Natural killer cell (primary cell): ENCODE measurements around the gene VAV3. TPM values are rescaled to one million over a fixed set of nuclear protein-coding genes. Genes with fewer than 3 reads are reported as not detected.

Source experiments
- ATAC-seq, 3 donors: fragments of 150-1000 bp in 2 of 3; fragments of 200-7000 bp in 1 of 3; cut with Tn5 transposase; 1 replicate in 1 of 3; 2 replicates in 2 of 3; pipeline ENCODE4 v1.10.0; 2021; ENCODE audit warnings: mild to moderate bottlenecking in 2 of 3, moderate library complexity in 2 of 3
- DNase-seq, 2 donors: peaks; one replicate each; pipeline versions ENCODE4 v3.0.0 to v3.0.0-alpha.2; 2013 to 2021; ENCODE audit warnings: mixed read lengths in 1 of 2
- H3K27ac ChIP-seq: one replicate; pipeline ENCODE4 v1.5.1; 2013; ENCODE audit warnings: mild to moderate bottlenecking, low read length
- H3K27me3 ChIP-seq: one replicate; pipeline ENCODE4 v1.6.1; 2013; ENCODE audit warnings: low read length; ENCODE audit not compliant: control insufficient read depth, insufficient read depth
- H3K36me3 ChIP-seq: one replicate; pipeline ENCODE4 v1.6.1; 2013; ENCODE audit warnings: low read length; ENCODE audit not compliant: control insufficient read depth, insufficient read depth
- H3K4me1 ChIP-seq: one replicate; pipeline ENCODE4 v1.6.1; 2013; ENCODE audit warnings: low read length; ENCODE audit not compliant: control insufficient read depth, insufficient read depth
- H3K4me3 ChIP-seq: one replicate; pipeline ENCODE4 v1.5.1; 2013; ENCODE audit warnings: low read length
- H3K9me3 ChIP-seq: one replicate; pipeline ENCODE4 v1.6.1; 2013; ENCODE audit warnings: low read length; ENCODE audit not compliant: control insufficient read depth, insufficient read depth
- H3K27ac Mint-ChIP-seq, 2 donors: one replicate each; pipeline ENCODE4 v1.8.0; 2022; ENCODE audit warnings: mild to moderate bottlenecking in 2 of 2, mixed read lengths in 2 of 2, moderate library complexity in 1 of 2
- H3K27me3 Mint-ChIP-seq, 2 donors: one replicate each; pipeline ENCODE4 v1.8.0; 2022; ENCODE audit warnings: low read depth in 2 of 2, mixed read lengths in 2 of 2
- H3K36me3 Mint-ChIP-seq: one replicate; pipeline ENCODE4 v1.8.0; 2022; ENCODE audit warnings: mixed read lengths
- H3K4me1 Mint-ChIP-seq, 2 donors: one replicate each; pipeline ENCODE4 v1.8.0; 2022; ENCODE audit warnings: mixed read lengths in 2 of 2
- H3K4me3 Mint-ChIP-seq: one replicate; pipeline ENCODE4 v1.8.0; 2022; ENCODE audit warnings: mild to moderate bottlenecking, moderate library complexity, mixed read lengths
- H3K9me3 Mint-ChIP-seq, 2 donors: one replicate each; pipeline ENCODE4 v1.8.0; 2022; ENCODE audit warnings: mixed read lengths in 2 of 2
- CTCF ChIP-seq: fragments of 200-600 bp; IDR thresholded peaks from one replicate; pipeline ENCODE4 v1.8.0; 2022; ENCODE audit warnings: antibody characterized with exemption
- WGBS: methylation state at CpG from one replicate; pipeline ENCODE4 v1.1.7; 2013; ENCODE audit warnings: missing lambda C conversion rate; ENCODE audit not compliant: insufficient coverage; 5-methylcytosine and 5-hydroxymethylcytosine counted together
- intact Hi-C: fragments of 100-400 bp; cut with micrococcal nuclease; formaldehyde crosslinking; loops from one replicate; pipeline ENCODE4 v1.14.2; 2022
- total RNA-seq, 4 donors: library from RNA; stranded (reverse); fragments of 120-200 nt in 1 of 4; gene quantifications; one replicate each; pipeline versions ENCODE4 v1.2.3 to v1.2.4, GENCODE V29; 2013 to 2022

VAV3 gene
- total RNA-seq, 3 donors from 2014 or later (not counting 1 experiment from before 2014, with no cell fraction given): 95.8 to 101 (median 96.6) TPM

- H3K9me3 Mint-ChIP-seq: peaks cover 0 to 2% of the 10 kb centered on the region in 2 donors
- no CpG with 5 or more reads among the region's 1 CpG for WGBS
- Histone ChIP-seq H3K27me3 (no peaks in the 10 kb centered on the region), H3K9me3 (peaks cover 3% of the 10 kb centered on the region), H3K27ac (peak overlapping the region; percentile 34), H3K4me3 (no peak overlapping the region), H3K4me1 (no peaks in the 10 kb centered on the region), H3K36me3 (no peaks in the 10 kb centered on the region)
- H3K4me3 Mint-ChIP-seq: no peak overlapping the region
- H3K27ac Mint-ChIP-seq: peak overlapping the region in 1 of 2 donors; percentile 76
- DNase-seq (no peak), ATAC-seq (no peak)
- H3K36me3 Mint-ChIP-seq: no peaks in the 10 kb centered on the region
- TF ChIP-seq CTCF: no peak
- peaks cover 72 to 75% of the 10 kb centered on the region in 2 donors for H3K4me1 Mint-ChIP-seq
- intact Hi-C loops: no loop called here
- H3K27me3 Mint-ChIP-seq: no peaks in the 10 kb centered on the region
Measured at GRCh38 chr1:107920561-107920960, 44.4 kb downstream of the VAV3 start.

- ATAC-seq: peak; percentile 58 to 73 (median 62)
- Mint-ChIP-seq H3K27me3 (no peaks in the 10 kb centered on the region), H3K27ac (peak overlapping the region; percentile 76 to 79), H3K4me1 (peaks cover 74 to 75% of the 10 kb centered on the region in 2 donors), H3K36me3 (no peaks in the 10 kb centered on the region), H3K4me3 (peak overlapping the region; percentile 70), H3K9me3 (peaks cover 0 to 2% of the 10 kb centered on the region in 2 donors)
- TF ChIP-seq CTCF: no peak
- H3K27ac ChIP-seq: peak overlapping the region; percentile 34
- H3K4me3 ChIP-seq: no peak overlapping the region
- intact Hi-C loops: no loop called here
- no peaks in the 10 kb centered on the region for H3K27me3 ChIP-seq
- no peaks in the 10 kb centered on the region for H3K36me3 ChIP-seq
- 22% methylated on average over 3 of the region's 4 CpGs for WGBS
- no peaks in the 10 kb centered on the region for H3K4me1 ChIP-seq
- peaks cover 3% of the 10 kb centered on the region for H3K9me3 ChIP-seq
- DNase-seq: no peak
Measured at GRCh38 chr1:107919953-107920352, 45.0 kb downstream of the VAV3 start.

- Histone ChIP-seq H3K9me3 (peaks cover 3% of the 10 kb centered on the region), H3K27ac (no peak overlapping the region), H3K27me3 (no peaks in the 10 kb centered on the region), H3K4me3 (no peak overlapping the region), H3K36me3 (no peaks in the 10 kb centered on the region), H3K4me1 (no peaks in the 10 kb centered on the region)
- Mint-ChIP-seq H3K4me1 (peaks cover 72 to 73% of the 10 kb centered on the region in 2 donors), H3K4me3 (no peak overlapping the region), H3K27ac (peak overlapping the region; percentile 44 to 53), H3K9me3 (no peaks in the 10 kb centered on the region), H3K36me3 (no peaks in the 10 kb centered on the region), H3K27me3 (no peaks in the 10 kb centered on the region)
- DNase-seq: no peak
- ATAC-seq: peak in 1 of 3 donors; percentile 35
- TF ChIP-seq CTCF: no peak
- WGBS: 80% methylated on average over 7 of the region's 7 CpGs
- intact Hi-C loops: no loop called here
Measured at GRCh38 chr1:107914119-107914765, 50.7 kb downstream of the VAV3 start.

- Histone ChIP-seq H3K9me3 (no peaks in the 10 kb centered on the region), H3K27ac (no peak overlapping the region), H3K4me3 (no peak overlapping the region), H3K4me1 (no peaks in the 10 kb centered on the region), H3K27me3 (no peaks in the 10 kb centered on the region), H3K36me3 (no peaks in the 10 kb centered on the region)
- no peaks in the 10 kb centered on the region for H3K27me3 Mint-ChIP-seq
- ATAC-seq (no peak), DNase-seq (no peak)
- no peak overlapping the region for H3K4me3 Mint-ChIP-seq
- no CpG with 5 or more reads among the region's 1 CpG for WGBS
- no peaks in the 10 kb centered on the region for H3K9me3 Mint-ChIP-seq
- no peak for TF ChIP-seq CTCF
- peaks cover 75 to 76% of the 10 kb centered on the region in 2 donors for H3K4me1 Mint-ChIP-seq
- intact Hi-C loops: no loop called here
- no peaks in the 10 kb centered on the region for H3K36me3 Mint-ChIP-seq
- peak overlapping the region; percentile 71 to 74 for H3K27ac Mint-ChIP-seq
Measured at GRCh38 chr1:107912656-107913055, 52.3 kb downstream of the VAV3 start.
